Bronchial epithelial cell (primary cell): ENCODE results near the gene WDR7. TPM values are rescaled to one million over a fixed set of nuclear protein-coding genes. Genes with fewer than 3 reads are reported as not detected.

ENCODE experiments used
- DNase-seq: peaks from one replicate; pipeline ENCODE4 v3.0.0-alpha.2; 2010; ENCODE audit warnings: low read depth
- FAIRE-seq: peaks from 2 replicates; lab custom pipeline; 2011; peaks lifted over from hg19 to GRCh38; lab: Jason Lieb, UNC
- H3K27me3 ChIP-seq: 2 replicates; pipeline ENCODE4 v1.5.1; 2011; ENCODE audit warnings: low read length; ENCODE audit not compliant: control insufficient read depth, insufficient read depth
- H3K36me3 ChIP-seq: 2 replicates; pipeline ENCODE4 v1.5.1; 2011; ENCODE audit warnings: low read length; ENCODE audit not compliant: control insufficient read depth, insufficient read depth
- H3K4me3 ChIP-seq: 2 replicates; pipeline ENCODE4 v1.5.1; 2011; ENCODE audit warnings: mild to moderate bottlenecking, low read depth, low read length, control low read depth
- CTCF ChIP-seq: IDR thresholded peaks from 2 replicates; pipeline ENCODE4 v1.5.1; 2011; ENCODE audit warnings: mild to moderate bottlenecking, moderate library complexity, low read length, control low read depth, inconsistent platforms; ENCODE audit not compliant: insufficient read depth, severe bottlenecking
- total RNA-seq: library from RNA; depleted of rRNA; stranded (reverse); fragments of >200 nt; gene quantifications from 2 replicates; pipeline ENCODE4 v1.2.1, GENCODE V29; 2014

The WDR7 gene
- total RNA-seq, 1 donor from 2014 or later, result 14.5 TPM

GRCh38 chr18:57052173-57052572, 401.0 kb downstream of the WDR7 start:
- no peak for TF ChIP-seq CTCF
- DNase-seq, result no peak

GRCh38 chr18:57052759-57053158, 401.6 kb downstream of the WDR7 start:
- H3K4me3 ChIP-seq, result no peak overlapping the region
- no peak for TF ChIP-seq CTCF
- H3K27me3 ChIP-seq, result no peaks in the 10 kb centered on the region
- H3K36me3 ChIP-seq, result no peaks in the 10 kb centered on the region
- DNase-seq (no peak), FAIRE-seq (no peak)

More at GRCh38 chr18:57052173-57052572, 401.0 kb downstream of the WDR7 start:
- Histone ChIP-seq H3K36me3 (no peaks in the 10 kb centered on the region), H3K4me3 (no peak overlapping the region), H3K27me3 (no peaks in the 10 kb centered on the region)
- FAIRE-seq, result no peak

GRCh38 chr18:57054891-57055290, 403.7 kb downstream of the WDR7 start:
- Histone ChIP-seq H3K36me3 (no peaks in the 10 kb centered on the region), H3K4me3 (no peak overlapping the region), H3K27me3 (no peaks in the 10 kb centered on the region)
- FAIRE-seq (no peak), DNase-seq (peak; percentile 26)
- no peak for TF ChIP-seq CTCF

GRCh38 chr18:57057890-57058289, 406.7 kb downstream of the WDR7 start:
- no peak overlapping the region for H3K4me3 ChIP-seq
- FAIRE-seq (no peak), DNase-seq (no peak)
- no peak for TF ChIP-seq CTCF
- no peaks in the 10 kb centered on the region for H3K36me3 ChIP-seq
- no peaks in the 10 kb centered on the region for H3K27me3 ChIP-seq

GRCh38 chr18:57058734-57059133, 407.6 kb downstream of the WDR7 start:
- no peak for DNase-seq
- H3K36me3 ChIP-seq, result no peaks in the 10 kb centered on the region
- no peak for TF ChIP-seq CTCF
- H3K27me3 ChIP-seq, result no peaks in the 10 kb centered on the region
- no peak for FAIRE-seq
- H3K4me3 ChIP-seq, result no peak overlapping the region

GRCh38 chr18:57059366-57059765, 408.2 kb downstream of the WDR7 start:
- FAIRE-seq (no peak), DNase-seq (no peak)
- no peaks in the 10 kb centered on the region for H3K36me3 ChIP-seq
- TF ChIP-seq CTCF, result no peak
- no peak overlapping the region for H3K4me3 ChIP-seq
- no peaks in the 10 kb centered on the region for H3K27me3 ChIP-seq
